ENCODE data around the gene NIN. TPM values are rescaled to one million over a fixed set of nuclear protein-coding genes. Genes with fewer than 3 reads are reported as not detected.

NIN gene
- polyA plus RNA-seq, 1 donor from 2014 or later = 47.6 TPM

GRCh38 chr14:50839691-50840090 lies 8.7 kb upstream of the NIN start:
- no peak overlapping the region for H3K4me3 ChIP-seq (ENCODE audit: low read length)
- H3K27me3 ChIP-seq (ENCODE audit: insufficient read depth, low read depth, low read length) = no peaks in the 10 kb centered on the region
- H3K9me3 ChIP-seq (ENCODE audit: low read length) = no peaks in the 10 kb centered on the region
- no peak overlapping the region for H2AFZ ChIP-seq (ENCODE audit: low read depth, low read length)
- no peaks in the 10 kb centered on the region for H3K79me2 ChIP-seq (replicated peaks; ENCODE audit: insufficient read depth, low read length)
- H3K9me2 ChIP-seq (ENCODE audit: insufficient read depth, low read length) = no peaks in the 10 kb centered on the region
- TF ChIP-seq CTCF (IDR thresholded peaks at IDR 0.05; ENCODE audit: poor library complexity, severe bottlenecking) (no peak), POLR2AphosphoS5 (IDR thresholded peaks at IDR 0.05) (no peak), MXI1 (conservative IDR thresholded peaks at IDR 0.05; ENCODE audit: poor library complexity, severe bottlenecking) (no peak), RAD21 (conservative IDR thresholded peaks at IDR 0.05) (no peak), EP300 (conservative IDR thresholded peaks at IDR 0.05; ENCODE audit: poor library complexity, severe bottlenecking) (no peak), TAF1 (IDR thresholded peaks at IDR 0.05; ENCODE audit: low read depth) (no peak), SMC3 (conservative IDR thresholded peaks at IDR 0.05; ENCODE audit: poor library complexity) (no peak), EZH2 (IDR thresholded peaks at IDR 0.05; ENCODE audit: borderline replicate concordance, insufficient read depth, low read length, poor library complexity, severe bottlenecking) (no peak)
- TF ChIP-seq, protein P1, sequence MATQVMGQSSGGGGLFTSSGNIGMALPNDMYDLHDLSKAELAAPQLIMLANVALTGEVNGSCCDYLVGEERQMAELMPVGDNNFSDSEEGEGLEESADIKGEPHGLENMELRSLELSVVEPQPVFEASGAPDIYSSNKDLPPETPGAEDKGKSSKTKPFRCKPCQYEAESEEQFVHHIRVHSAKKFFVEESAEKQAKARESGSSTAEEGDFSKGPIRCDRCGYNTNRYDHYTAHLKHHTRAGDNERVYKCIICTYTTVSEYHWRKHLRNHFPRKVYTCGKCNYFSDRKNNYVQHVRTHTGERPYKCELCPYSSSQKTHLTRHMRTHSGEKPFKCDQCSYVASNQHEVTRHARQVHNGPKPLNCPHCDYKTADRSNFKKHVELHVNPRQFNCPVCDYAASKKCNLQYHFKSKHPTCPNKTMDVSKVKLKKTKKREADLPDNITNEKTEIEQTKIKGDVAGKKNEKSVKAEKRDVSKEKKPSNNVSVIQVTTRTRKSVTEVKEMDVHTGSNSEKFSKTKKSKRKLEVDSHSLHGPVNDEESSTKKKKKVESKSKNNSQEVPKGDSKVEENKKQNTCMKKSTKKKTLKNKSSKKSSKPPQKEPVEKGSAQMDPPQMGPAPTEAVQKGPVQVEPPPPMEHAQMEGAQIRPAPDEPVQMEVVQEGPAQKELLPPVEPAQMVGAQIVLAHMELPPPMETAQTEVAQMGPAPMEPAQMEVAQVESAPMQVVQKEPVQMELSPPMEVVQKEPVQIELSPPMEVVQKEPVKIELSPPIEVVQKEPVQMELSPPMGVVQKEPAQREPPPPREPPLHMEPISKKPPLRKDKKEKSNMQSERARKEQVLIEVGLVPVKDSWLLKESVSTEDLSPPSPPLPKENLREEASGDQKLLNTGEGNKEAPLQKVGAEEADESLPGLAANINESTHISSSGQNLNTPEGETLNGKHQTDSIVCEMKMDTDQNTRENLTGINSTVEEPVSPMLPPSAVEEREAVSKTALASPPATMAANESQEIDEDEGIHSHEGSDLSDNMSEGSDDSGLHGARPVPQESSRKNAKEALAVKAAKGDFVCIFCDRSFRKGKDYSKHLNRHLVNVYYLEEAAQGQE (IDR thresholded peaks at IDR 0.05; ENCODE audit: borderline replicate concordance) = no peak
- no peaks in the 10 kb centered on the region for H4K20me1 ChIP-seq (ENCODE audit: insufficient read depth)
- no peak overlapping the region for H3K4me2 ChIP-seq (ENCODE audit: low read length)
- H3F3A ChIP-seq (ENCODE audit: insufficient read depth, low read length, poor library complexity, severe bottlenecking) = no peaks in the 10 kb centered on the region
- H3K27ac ChIP-seq (ENCODE audit: low read length) = no peak overlapping the region
- H3K36me3 ChIP-seq (ENCODE audit: insufficient read depth, low read length) = no peaks in the 10 kb centered on the region
- H3K9ac ChIP-seq (ENCODE audit: low read length) = no peak overlapping the region

- H3K9me3 ChIP-seq (ENCODE audit: low read length) = no peaks in the 10 kb centered on the region
These were observed 8.1 kb upstream of the NIN start for GRCh38 chr14:50839048-50839447.

More at GRCh38 chr14:50839048-50839447, 8.1 kb upstream of the NIN start:
- Histone ChIP-seq H3F3A (ENCODE audit: insufficient read depth, low read length, poor library complexity, severe bottlenecking) (no peaks in the 10 kb centered on the region), H3K9ac (ENCODE audit: low read length) (no peak overlapping the region), H2AFZ (ENCODE audit: low read depth, low read length) (no peak overlapping the region), H3K27me3 (ENCODE audit: insufficient read depth, low read depth, low read length) (no peaks in the 10 kb centered on the region), H3K4me3 (ENCODE audit: low read length) (no peak overlapping the region), H3K36me3 (ENCODE audit: insufficient read depth, low read length) (no peaks in the 10 kb centered on the region), H3K9me2 (ENCODE audit: insufficient read depth, low read length) (no peaks in the 10 kb centered on the region), H4K20me1 (ENCODE audit: insufficient read depth) (no peaks in the 10 kb centered on the region), H3K79me2 (replicated peaks; ENCODE audit: insufficient read depth, low read length) (no peaks in the 10 kb centered on the region), H3K4me2 (ENCODE audit: low read length) (no peak overlapping the region), H3K27ac (ENCODE audit: low read length) (no peak overlapping the region)
- TF ChIP-seq TAF1 (IDR thresholded peaks at IDR 0.05; ENCODE audit: low read depth) (no peak), RAD21 (conservative IDR thresholded peaks at IDR 0.05) (no peak), MXI1 (conservative IDR thresholded peaks at IDR 0.05; ENCODE audit: poor library complexity, severe bottlenecking) (no peak), EZH2 (IDR thresholded peaks at IDR 0.05; ENCODE audit: borderline replicate concordance, insufficient read depth, low read length, poor library complexity, severe bottlenecking) (no peak)
